Heart left ventricle (tissue), 13 donors: Measurements from ENCODE around the gene AGPAT3.

Experiments used
- CTCF ChIP-seq, 12 donors: fragments of 200-600 bp; sonication (generic) in 4 of 12; IDR thresholded peaks; one replicate each; pipeline versions ENCODE4 v1.5.0 to v1.8.0; 2018 to 2022; ENCODE audit warnings: antibody characterized with exemption in 12 of 12, mild to moderate bottlenecking in 5 of 12
- POLR2A ChIP-seq, 2 donors: fragments of 450-650 bp; IDR thresholded peaks; one replicate each; pipeline ENCODE4 v1.6.1; 2017; ENCODE audit warnings: antibody characterized with exemption in 2 of 2, mild to moderate bottlenecking in 2 of 2, moderate library complexity in 2 of 2
- donor health status: ischemic (EF 13 %, LVEDD 7.1; RV severe dilation, severe dysfunction).
- donor health status: DM: no; HTN: yes; CAD: no.
- donor health status: DM: no; HTN: no; CAD: no.
- donor health status: ischemic (EF 25% LVEDD 6.9; RV normal size, moderate dysfunction).
- donor health status: ischemic (EF 25% LVEDD 5.7; RV mildly dilated, moderate dysfunction).
- donor health status: ischemic (EF 35%, LVEDD 5.7; RV mildly dilated, moderate dysfunction).
- donor health status: nonischemic (EF 11% LVEDD 7.7; RV severe dilation, severe dysfunction).
- donor health status: DM: yes; HTN: yes; CAD: no.
- donor health status: PGD.
- donor health status: ischemic (EF 29% LVEDD 5.4; RV normal size, mild dysfunction).
- donor health status: nonischemic (EF 23%, LVEDD 6.1; RV moderate dilation, normal function).

DNA sequence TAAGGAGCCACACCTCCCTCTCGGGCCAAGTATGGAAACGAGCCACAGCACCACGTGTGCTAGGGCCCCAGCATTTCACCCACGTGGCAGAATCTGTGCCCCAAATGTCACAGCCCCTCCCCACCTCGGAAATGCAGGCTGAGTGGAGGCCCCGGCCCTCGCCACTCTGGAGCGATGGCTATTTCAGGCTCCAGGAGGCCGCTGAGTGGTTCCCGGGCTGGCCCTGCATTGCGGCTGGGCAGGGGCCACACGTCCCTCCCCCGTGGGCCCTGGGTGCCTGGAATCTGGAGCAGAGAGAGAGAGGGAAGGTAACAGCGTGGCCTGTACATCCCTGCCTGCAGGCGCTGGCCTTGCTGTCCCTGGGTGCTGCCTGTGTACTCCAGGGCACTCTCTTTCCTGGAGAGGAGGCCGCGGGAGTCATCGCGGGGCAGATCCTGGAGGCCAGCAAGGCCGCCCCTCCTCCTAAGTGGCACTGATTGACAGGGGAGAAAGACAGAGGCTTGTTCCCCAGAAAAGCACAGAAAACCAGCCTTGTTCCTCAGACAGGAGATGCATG lies 79.1 kb downstream of the AGPAT3 start:
- no peak for TF ChIP-seq POLR2A (IDR thresholded peaks at IDR 0.05)
- TF ChIP-seq CTCF (IDR thresholded peaks at IDR 0.05), result no peak
